Measurements from ENCODE around the gene TAS2R1. TPM values are rescaled to one million over a fixed set of nuclear protein-coding genes. Genes with fewer than 3 reads are reported as not detected.
"Not testable (repeated sequence)": the region's sequence is repeated elsewhere in the genome, so short reads cannot be mapped to it uniquely, and the experiment has no call there.

Gene TAS2R1
- polyA plus RNA-seq, 1 experiment = 0.06 TPM

GRCh38 chr5:9601055-9601739, 29.0 kb downstream of the TAS2R1 start:
- CTCF ChIA-PET = interaction anchor here (0.6 to 1.2 kb wide), 2 partner anchors 9 to 595 kb away, joined by 3 read pairs; no protein-coding TSS in a partner anchor
- POLR2A ChIA-PET = no interaction called here
- no peak for TF ChIP-seq CTCF (IDR thresholded peaks at IDR 0.05; ENCODE audit: insufficient read depth, low read depth, low read length)
- Histone ChIP-seq H3K36me3 (ENCODE audit: control insufficient read depth, insufficient read depth, low read length) (no peaks in the 10 kb centered on the region), H3K4me3 (ENCODE audit: low read depth, low read length) (no peak overlapping the region), H3K27me3 (ENCODE audit: control insufficient read depth, insufficient read depth, low read length) (no peaks in the 10 kb centered on the region)
- DNase-seq (ENCODE audit: low read depth) = no peak

GRCh38 chr5:9599391-9599790, 30.8 kb downstream of the TAS2R1 start:
- H3K36me3 ChIP-seq (ENCODE audit: control insufficient read depth, insufficient read depth, low read length) = no peaks in the 10 kb centered on the region
- no peak overlapping the region for H3K4me3 ChIP-seq (ENCODE audit: low read depth, low read length)
- no peak for DNase-seq (ENCODE audit: low read depth)
- ChIA-PET POLR2A (no interaction called here), CTCF (interaction anchor here (0.7 to 1.2 kb wide), 2 partner anchors 9 to 11 kb away, joined by 3 read pairs; no protein-coding TSS in a partner anchor)
- no peaks in the 10 kb centered on the region for H3K27me3 ChIP-seq (ENCODE audit: control insufficient read depth, insufficient read depth, low read length)
- TF ChIP-seq CTCF (IDR thresholded peaks at IDR 0.05; ENCODE audit: insufficient read depth, low read depth, low read length) = no peak

- H3K36me3 ChIP-seq (ENCODE audit: control insufficient read depth, insufficient read depth, low read length); H3K4me3 ChIP-seq (ENCODE audit: low read depth, low read length); DNase-seq (ENCODE audit: low read depth); H3K27me3 ChIP-seq (ENCODE audit: control insufficient read depth, insufficient read depth, low read length); POLR2A ChIA-PET: not testable (repeated sequence)
- CTCF ChIA-PET = interaction anchor here (1.1 to 1.2 kb wide), 2 partner anchors 13 to 33 kb away, joined by 3 read pairs; no protein-coding TSS in a partner anchor
Measured at GRCh38 chr5:9598329-9598728, 31.8 kb downstream of the TAS2R1 start.

- CTCF ChIA-PET = interaction anchor here (0.9 kb wide), 1 partner anchor 19 kb away, joined by 3 read pairs; no protein-coding TSS in a partner anchor
- H3K27me3 ChIP-seq (ENCODE audit: control insufficient read depth, insufficient read depth, low read length); POLR2A ChIA-PET; H3K36me3 ChIP-seq (ENCODE audit: control insufficient read depth, insufficient read depth, low read length); H3K4me3 ChIP-seq (ENCODE audit: low read depth, low read length); DNase-seq (ENCODE audit: low read depth): not testable (repeated sequence)
Measured at GRCh38 chr5:9597322-9597721, 32.8 kb downstream of the TAS2R1 start.

GRCh38 chr5:9596824-9597223, 33.3 kb downstream of the TAS2R1 start:
- POLR2A ChIA-PET = no interaction called here
- no peak for DNase-seq (ENCODE audit: low read depth)
- H3K36me3 ChIP-seq (ENCODE audit: control insufficient read depth, insufficient read depth, low read length) = no peaks in the 10 kb centered on the region
- CTCF ChIA-PET = interaction anchor here (0.6 to 1.3 kb wide), 3 partner anchors 8 to 756 kb away, joined by 3 to 4 read pairs (median 3); no protein-coding TSS in a partner anchor
- H3K27me3 ChIP-seq (ENCODE audit: control insufficient read depth, insufficient read depth, low read length) = no peaks in the 10 kb centered on the region
- no peak overlapping the region for H3K4me3 ChIP-seq (ENCODE audit: low read depth, low read length)
- no peak for TF ChIP-seq CTCF (IDR thresholded peaks at IDR 0.05; ENCODE audit: insufficient read depth, low read depth, low read length)

- Histone ChIP-seq H3K36me3 (ENCODE audit: control insufficient read depth, insufficient read depth, low read length) (no peaks in the 10 kb centered on the region), H3K27me3 (ENCODE audit: control insufficient read depth, insufficient read depth, low read length) (no peaks in the 10 kb centered on the region), H3K4me3 (ENCODE audit: low read depth, low read length) (0 out of 2 replicates have a peak overlapping the region, but pooled peaks have one; percentile 8)
- CTCF ChIA-PET = interaction anchor here (0.6 to 1.3 kb wide), 4 partner anchors 8 to 756 kb away, joined by 3 to 4 read pairs (median 3); no protein-coding TSS in a partner anchor
- POLR2A ChIA-PET = no interaction called here
- no peak for TF ChIP-seq CTCF (IDR thresholded peaks at IDR 0.05; ENCODE audit: insufficient read depth, low read depth, low read length)
- peak; percentile 19 for DNase-seq (ENCODE audit: low read depth)
Measured at GRCh38 chr5:9596171-9596780, 33.9 kb downstream of the TAS2R1 start.
